Activated CD8-positive, alpha-beta T cell treated with anti-CD3 and anti-CD28 coated beads for 36 hours (primary cell): ENCODE measurements around the gene FAM20C. TPM values are rescaled to one million over a fixed set of nuclear protein-coding genes. Genes with fewer than 3 reads are reported as not detected.

Source experiments
- ATAC-seq: fragments of 200-7000 bp; cut with Tn5 transposase; one replicate; pipeline ENCODE4 v1.10.0; 2021; ENCODE audit warnings: mild to moderate bottlenecking, moderate library complexity
- CTCF ChIA-PET: fragments of 350-600 bp; sonication (Branson Sonifier 250); formaldehyde crosslinking; loops from one replicate; lab custom pipeline; 2021; ENCODE audit warnings: antibody characterized with exemption; lab: Charles Lee
- POLR2A ChIA-PET: fragments of 350-600 bp; sonication (Branson Sonifier 250); formaldehyde crosslinking; loops from one replicate; lab custom pipeline; 2021; ENCODE audit warnings: antibody characterized with exemption; lab: Charles Lee
- DNase-seq: peaks from one replicate; pipeline ENCODE4 v3.0.0-alpha.2; 2020
- H3K27ac Mint-ChIP-seq: one replicate; pipeline ENCODE4 v1.8.0; 2021; ENCODE audit warnings: mild to moderate bottlenecking, mixed read lengths
- H3K27me3 Mint-ChIP-seq: one replicate; pipeline ENCODE4 v1.8.0; 2021; ENCODE audit warnings: mixed read lengths
- H3K36me3 Mint-ChIP-seq: one replicate; pipeline ENCODE4 v1.8.0; 2021; ENCODE audit warnings: low read depth, mixed read lengths
- H3K4me1 Mint-ChIP-seq: one replicate; pipeline ENCODE4 v1.8.0; 2021; ENCODE audit warnings: low read depth, mixed read lengths
- H3K4me3 Mint-ChIP-seq: one replicate; pipeline ENCODE4 v1.8.0; 2021; ENCODE audit warnings: mild to moderate bottlenecking, moderate library complexity, mixed read lengths
- H3K9me3 Mint-ChIP-seq: one replicate; pipeline ENCODE4 v1.8.0; 2021; ENCODE audit warnings: mixed read lengths
- intact Hi-C: fragments of 100-400 bp; cut with micrococcal nuclease; formaldehyde crosslinking; loops from one replicate; pipeline ENCODE4 v1.10.0; 2022
- total RNA-seq, 2 experiments: library from RNA; stranded (reverse); gene quantifications; one replicate each; pipeline ENCODE4 v1.2.3, GENCODE V29; 2021
- TF ChIP-seq, protein P1 (sequence below): fragments of 200-600 bp; IDR thresholded peaks from one replicate; pipeline ENCODE4 v1.8.0; 2022; ENCODE audit warnings: antibody characterized with exemption, mild to moderate bottlenecking

FAM20C gene
- total RNA-seq, 2 experiments from 2014 or later = 0.29 to 1.1 TPM

DNA sequence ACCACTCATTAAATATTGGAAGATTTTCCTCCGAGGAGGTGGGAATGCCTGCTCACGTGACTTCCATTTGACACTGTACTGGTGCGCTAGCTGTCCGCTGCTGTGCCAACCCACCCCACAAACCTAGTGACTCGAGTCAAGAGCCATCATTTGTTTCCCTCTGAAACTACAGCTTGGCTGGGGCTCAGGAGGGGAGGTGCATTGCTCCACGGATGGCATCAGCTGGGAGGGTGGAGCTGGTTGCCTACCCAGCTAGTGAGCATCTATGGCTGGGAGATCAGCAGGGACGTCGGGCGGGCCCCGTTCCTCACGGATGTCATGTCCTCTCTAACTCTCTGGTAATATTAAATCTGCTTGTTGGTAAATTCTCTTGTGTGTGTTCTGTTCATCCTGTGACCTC lies 88.1 kb downstream of the FAM20C start:
- POLR2A ChIA-PET = no interaction called here
- DNase-seq (no peak), ATAC-seq (no peak)
- intact Hi-C loops = no loop called here
- H3K9me3 Mint-ChIP-seq = peaks cover 2% of the 10 kb centered on the region
- H3K4me1 Mint-ChIP-seq = no peaks in the 10 kb centered on the region
- H3K36me3 Mint-ChIP-seq = no peaks in the 10 kb centered on the region
- TF ChIP-seq, protein P1, sequence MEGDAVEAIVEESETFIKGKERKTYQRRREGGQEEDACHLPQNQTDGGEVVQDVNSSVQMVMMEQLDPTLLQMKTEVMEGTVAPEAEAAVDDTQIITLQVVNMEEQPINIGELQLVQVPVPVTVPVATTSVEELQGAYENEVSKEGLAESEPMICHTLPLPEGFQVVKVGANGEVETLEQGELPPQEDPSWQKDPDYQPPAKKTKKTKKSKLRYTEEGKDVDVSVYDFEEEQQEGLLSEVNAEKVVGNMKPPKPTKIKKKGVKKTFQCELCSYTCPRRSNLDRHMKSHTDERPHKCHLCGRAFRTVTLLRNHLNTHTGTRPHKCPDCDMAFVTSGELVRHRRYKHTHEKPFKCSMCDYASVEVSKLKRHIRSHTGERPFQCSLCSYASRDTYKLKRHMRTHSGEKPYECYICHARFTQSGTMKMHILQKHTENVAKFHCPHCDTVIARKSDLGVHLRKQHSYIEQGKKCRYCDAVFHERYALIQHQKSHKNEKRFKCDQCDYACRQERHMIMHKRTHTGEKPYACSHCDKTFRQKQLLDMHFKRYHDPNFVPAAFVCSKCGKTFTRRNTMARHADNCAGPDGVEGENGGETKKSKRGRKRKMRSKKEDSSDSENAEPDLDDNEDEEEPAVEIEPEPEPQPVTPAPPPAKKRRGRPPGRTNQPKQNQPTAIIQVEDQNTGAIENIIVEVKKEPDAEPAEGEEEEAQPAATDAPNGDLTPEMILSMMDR = no peak
- H3K27ac Mint-ChIP-seq = no peak overlapping the region
- peaks cover 10% of the 10 kb centered on the region for H3K27me3 Mint-ChIP-seq
- CTCF ChIA-PET = interaction anchor here (0.9 to 1.2 kb wide), 2 partner anchors 16 kb away, joined by 3 read pairs; no protein-coding TSS in a partner anchor
- H3K4me3 Mint-ChIP-seq = no peak overlapping the region

GRCh38 chr7:281637-282036 lies 89.3 kb downstream of the FAM20C start:
- H3K4me3 Mint-ChIP-seq = no peak overlapping the region
- ATAC-seq (no peak), DNase-seq (no peak)
- intact Hi-C loops = no loop called here
- no peak overlapping the region for H3K27ac Mint-ChIP-seq
- CTCF ChIA-PET = interaction anchor here (0.9 kb wide), 1 partner anchor 17 kb away, joined by 3 read pairs; no protein-coding TSS in a partner anchor
- TF ChIP-seq, protein P1 = no peak
- peaks cover 10% of the 10 kb centered on the region for H3K27me3 Mint-ChIP-seq
- POLR2A ChIA-PET = no interaction called here
- H3K9me3 Mint-ChIP-seq = no peaks in the 10 kb centered on the region
- no peaks in the 10 kb centered on the region for H3K36me3 Mint-ChIP-seq
- no peaks in the 10 kb centered on the region for H3K4me1 Mint-ChIP-seq

DNA sequence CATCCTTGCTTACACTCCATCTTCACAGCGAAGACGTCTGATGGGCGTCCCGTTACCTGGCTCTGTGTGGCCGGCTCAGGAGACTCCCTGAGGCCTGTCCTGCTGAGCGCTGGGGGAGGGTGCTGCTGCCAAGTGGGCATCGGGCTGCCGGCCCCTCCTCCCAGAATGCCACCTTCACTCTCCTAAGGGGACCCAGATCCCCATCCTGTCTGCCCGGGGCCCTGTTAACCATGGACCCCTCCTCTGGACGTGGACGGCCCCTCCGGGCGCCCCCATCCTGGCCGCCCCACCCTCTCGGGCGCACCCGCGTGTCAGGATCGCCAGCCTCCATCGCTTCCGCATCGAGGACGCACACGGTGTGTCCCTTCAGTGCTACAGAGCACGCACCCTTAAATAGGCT lies 90.2 kb downstream of the FAM20C start:
- H3K27ac Mint-ChIP-seq = no peak overlapping the region
- TF ChIP-seq, protein P1 = no peak
- intact Hi-C loops = no loop called here
- ChIA-PET CTCF (no interaction called here), POLR2A (interaction anchor here (0.6 kb wide), 1 partner anchor 132 kb away, joined by 6 read pairs; no protein-coding TSS in a partner anchor)
- no peak overlapping the region for H3K4me3 Mint-ChIP-seq
- no peaks in the 10 kb centered on the region for H3K36me3 Mint-ChIP-seq
- ATAC-seq = no peak
- no peak for DNase-seq
- H3K27me3 Mint-ChIP-seq = peaks cover 12% of the 10 kb centered on the region
- no peaks in the 10 kb centered on the region for H3K9me3 Mint-ChIP-seq
- no peaks in the 10 kb centered on the region for H3K4me1 Mint-ChIP-seq

GRCh38 chr7:284762-285722 lies 92.7 kb downstream of the FAM20C start:
- CTCF ChIA-PET = no interaction called here
- intact Hi-C loops = no loop called here
- peaks cover 17% of the 10 kb centered on the region for H3K27me3 Mint-ChIP-seq
- TF ChIP-seq, protein P1 = no peak
- POLR2A ChIA-PET = no interaction called here
- no peaks in the 10 kb centered on the region for H3K36me3 Mint-ChIP-seq
- no peak overlapping the region for H3K4me3 Mint-ChIP-seq
- DNase-seq = no peak
- H3K27ac Mint-ChIP-seq = no peak overlapping the region
- no peak for ATAC-seq
- no peaks in the 10 kb centered on the region for H3K4me1 Mint-ChIP-seq
- H3K9me3 Mint-ChIP-seq = no peaks in the 10 kb centered on the region

DNA sequence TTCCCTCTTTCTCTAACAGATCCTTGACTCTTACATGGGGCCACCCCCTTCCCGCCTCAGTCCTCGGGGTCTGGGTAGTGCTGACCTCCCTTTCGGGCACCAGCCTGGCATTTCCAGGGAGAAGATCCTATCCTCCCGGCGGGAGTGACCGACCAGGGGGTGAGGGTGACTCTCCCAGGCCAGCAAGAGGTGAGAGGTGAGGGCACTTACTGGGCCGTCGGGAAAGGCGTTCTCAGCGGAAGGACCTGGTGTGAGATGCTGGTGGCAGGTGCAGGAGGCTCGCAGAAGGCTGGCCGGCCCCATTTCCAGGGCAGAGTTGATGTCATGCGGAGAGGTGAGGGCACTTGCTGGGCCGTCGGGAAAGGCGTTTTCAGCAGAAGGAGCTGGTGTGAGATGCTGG lies 93.4 kb downstream of the FAM20C start:
- no peaks in the 10 kb centered on the region for H3K9me3 Mint-ChIP-seq
- POLR2A ChIA-PET = no interaction called here
- DNase-seq (no peak), ATAC-seq (no peak)
- no peak overlapping the region for H3K27ac Mint-ChIP-seq
- intact Hi-C loops = no loop called here
- H3K4me1 Mint-ChIP-seq = no peaks in the 10 kb centered on the region
- CTCF ChIA-PET = no interaction called here
- peaks cover 18% of the 10 kb centered on the region for H3K27me3 Mint-ChIP-seq
- TF ChIP-seq, protein P1 = no peak
- H3K36me3 Mint-ChIP-seq = no peaks in the 10 kb centered on the region
- no peak overlapping the region for H3K4me3 Mint-ChIP-seq
